GM19455 (cell line): ENCODE data around the gene TMEM170A.
"Not testable (repeated sequence)": the region's sequence is repeated elsewhere in the genome, so short reads cannot be mapped to it uniquely, and the experiment has no call there.

Experiments
- ATAC-seq: cut with Tn5 transposase; IDR thresholded peaks from one replicate; pipeline ENCODE4 v1.9.1; 2021; ENCODE audit not compliant: unreplicated experiment

The TMEM170A gene

DNA sequence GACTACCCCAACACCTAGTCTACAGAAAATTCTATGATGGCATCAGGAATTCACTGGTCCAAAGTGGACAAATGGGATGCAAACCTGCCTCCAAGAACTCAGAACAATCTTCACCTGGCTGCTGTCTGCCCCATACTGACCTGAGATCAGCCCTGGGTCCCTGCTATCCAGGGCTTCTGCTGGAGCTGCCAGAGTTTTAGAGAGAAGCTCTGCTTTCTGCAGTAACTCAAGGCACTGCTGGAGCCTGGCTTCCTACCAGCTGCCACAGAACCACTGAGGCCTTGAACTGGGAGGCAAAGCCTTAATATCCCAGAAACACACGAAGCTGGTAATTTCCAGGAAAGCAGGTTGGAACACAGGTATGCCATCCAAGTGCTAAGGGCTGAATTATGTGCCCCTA lies 7.5 kb downstream of the TMEM170A start:
- ATAC-seq, result no peak

DNA sequence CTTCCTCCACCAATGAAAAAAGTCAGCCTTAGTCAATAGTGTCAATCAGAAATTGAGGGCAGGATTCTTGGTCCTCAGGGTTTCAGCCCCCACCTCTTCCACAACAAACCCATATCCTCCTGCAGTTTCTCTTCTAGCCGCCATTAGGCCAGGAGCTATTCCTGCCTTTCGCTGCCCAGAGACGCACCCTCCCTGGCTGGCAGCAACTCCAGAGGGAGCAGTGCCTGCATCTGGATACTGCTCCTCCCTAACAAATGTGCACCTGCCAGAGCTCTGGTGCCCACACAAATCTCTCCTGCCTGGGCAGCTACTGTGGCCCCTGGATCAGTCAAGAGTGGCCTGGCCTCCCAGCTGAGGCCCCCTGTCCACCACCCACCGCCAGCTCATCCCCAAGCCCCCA lies 8.0 kb downstream of the TMEM170A start:
- not testable (repeated sequence) for ATAC-seq

DNA sequence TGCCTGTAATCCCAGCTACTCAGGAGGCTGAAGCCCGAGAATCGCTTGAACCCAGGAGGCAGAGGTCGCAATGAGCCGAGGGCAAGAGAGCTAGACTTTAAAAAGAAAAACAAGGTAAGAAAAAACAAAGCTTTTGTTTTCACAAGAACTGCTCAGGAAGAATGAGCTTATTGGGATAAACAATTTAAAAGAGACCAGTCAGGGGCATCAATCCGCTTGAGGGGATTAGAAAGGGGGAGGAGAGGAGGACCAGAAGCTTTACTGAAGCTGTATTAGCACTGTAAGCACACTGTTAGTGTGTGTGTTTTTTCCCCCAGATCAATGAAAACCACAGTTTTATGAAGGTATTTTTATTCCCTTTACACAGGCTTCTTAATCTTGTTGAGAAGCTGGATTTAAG lies 8.8 kb downstream of the TMEM170A start:
- ATAC-seq, result no peak

DNA sequence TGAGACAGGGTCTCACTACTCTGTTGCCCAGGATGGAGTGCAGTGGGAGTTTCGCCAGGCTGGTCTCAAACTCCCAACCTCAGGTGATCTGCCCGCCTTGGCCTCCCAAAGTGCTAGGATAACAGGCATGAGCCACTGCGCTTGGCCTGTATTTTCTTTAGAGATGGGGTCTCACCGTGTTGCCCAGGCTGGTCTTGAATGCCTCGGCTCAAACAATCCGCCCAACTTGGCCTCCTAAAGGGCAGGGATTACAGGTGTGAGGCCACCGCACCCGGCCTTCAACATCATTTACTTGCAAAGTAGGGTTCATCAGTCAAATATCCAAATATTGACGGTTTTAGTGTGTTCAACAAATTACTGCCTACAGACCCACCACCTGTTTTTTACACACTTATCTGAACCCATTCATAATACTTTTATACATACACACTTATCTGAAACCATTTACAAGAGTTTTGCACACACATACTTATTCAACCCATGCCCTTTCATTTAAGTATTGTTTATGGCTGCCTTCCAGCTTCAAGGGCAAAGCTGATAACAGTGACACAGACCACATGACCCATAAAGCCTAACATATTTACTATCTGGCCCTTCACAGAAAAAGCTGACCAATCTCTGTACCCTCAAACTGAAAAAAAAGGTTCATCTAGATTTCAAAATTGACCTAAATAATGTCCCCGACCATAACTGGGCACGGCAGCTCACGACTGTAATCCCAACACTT lies 11.9 kb downstream of the TMEM170A start:
- ATAC-seq, result no peak

DNA sequence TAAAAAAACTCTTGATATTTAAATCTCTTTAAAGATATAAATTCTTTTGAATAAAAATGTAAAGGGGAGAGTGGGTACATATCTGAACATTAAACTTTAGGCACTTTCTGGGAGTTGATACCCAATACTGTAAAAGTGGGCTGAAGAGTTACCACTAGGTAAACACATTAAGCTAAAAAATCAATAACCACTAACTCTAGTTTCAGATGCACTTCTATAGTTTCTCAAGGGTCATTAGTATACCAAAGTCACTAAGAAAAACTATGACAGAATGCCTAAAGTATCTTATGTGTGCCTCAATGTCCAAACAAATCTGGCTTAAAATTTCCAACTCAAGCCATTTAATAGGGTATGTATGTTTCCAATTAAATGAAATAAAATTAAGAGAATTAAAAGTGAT lies 18.1 kb downstream of the TMEM170A start:
- no peak for ATAC-seq

DNA sequence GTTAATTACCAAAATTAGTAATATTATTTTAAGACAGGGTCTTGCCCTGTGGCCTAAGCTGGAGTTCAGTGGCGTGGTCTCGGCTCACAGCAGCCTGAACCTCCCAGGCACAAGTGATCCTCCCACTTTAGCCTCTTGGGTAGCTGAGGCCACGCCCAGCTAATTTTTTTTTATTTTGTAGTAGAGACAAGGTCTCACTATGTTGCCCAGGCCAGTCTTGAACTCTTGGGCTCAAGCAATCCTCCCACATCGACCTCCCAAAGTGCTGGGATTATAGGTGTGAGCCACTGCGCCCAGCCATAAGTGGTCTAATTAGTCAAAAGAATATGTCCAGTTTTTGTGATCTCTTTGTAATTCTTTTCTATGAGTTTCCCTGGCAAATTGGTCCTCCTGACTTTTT lies 19.2 kb downstream of the TMEM170A start:
- ATAC-seq, result no peak

DNA sequence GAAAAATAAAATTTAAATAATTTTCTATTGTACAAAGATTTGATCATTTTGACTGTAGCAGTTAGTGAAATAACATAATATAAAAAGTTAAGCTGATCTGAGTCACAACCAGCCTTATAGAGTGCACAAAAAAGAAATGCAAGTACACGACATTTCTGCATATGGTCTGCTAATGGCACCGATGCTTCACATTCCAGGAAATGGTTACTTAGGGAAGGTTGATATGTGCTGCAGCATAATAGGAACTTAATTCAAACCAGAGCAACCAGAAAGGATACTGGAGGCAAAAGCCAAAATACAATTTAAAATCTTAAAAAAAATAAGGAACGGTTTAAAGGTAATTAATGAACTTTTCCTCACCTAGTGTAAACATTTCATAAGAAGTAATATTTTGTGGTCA lies 21.2 kb downstream of the TMEM170A start:
- no peak for ATAC-seq

DNA sequence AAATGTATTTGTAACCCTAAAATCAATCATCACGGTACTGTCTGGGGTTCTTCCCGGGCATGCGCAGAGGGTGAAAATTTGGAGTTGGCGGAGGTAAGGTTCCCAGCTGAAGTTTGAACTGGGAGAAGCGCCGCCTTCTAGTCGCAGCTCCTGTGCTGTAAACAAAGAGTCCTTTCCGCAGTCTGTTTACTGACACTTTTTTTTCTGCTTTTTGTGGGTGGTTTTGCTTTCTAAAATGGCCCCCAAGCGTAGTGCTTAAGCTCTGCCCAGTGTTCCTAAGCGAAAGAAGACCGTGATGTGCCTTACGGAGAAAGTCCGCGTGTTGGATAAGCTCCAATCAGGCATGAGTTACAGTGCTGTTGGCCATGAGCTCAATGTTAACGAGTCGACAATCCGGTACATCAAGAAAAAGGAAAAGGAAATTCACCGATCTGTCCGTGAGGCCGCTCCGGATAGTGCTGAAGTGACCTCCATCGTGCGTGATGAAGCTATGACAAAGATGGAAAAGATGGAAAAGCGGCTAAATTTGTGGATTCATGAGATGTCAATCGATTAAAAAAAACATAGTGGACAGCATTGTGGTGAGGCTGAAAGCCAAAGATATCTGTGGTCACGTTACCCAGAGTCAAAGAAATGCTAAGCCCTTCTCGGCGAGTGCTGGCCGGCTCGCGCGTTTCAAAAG lies 30.6 kb downstream of the TMEM170A start:
- ATAC-seq, result peak; percentile 73

DNA sequence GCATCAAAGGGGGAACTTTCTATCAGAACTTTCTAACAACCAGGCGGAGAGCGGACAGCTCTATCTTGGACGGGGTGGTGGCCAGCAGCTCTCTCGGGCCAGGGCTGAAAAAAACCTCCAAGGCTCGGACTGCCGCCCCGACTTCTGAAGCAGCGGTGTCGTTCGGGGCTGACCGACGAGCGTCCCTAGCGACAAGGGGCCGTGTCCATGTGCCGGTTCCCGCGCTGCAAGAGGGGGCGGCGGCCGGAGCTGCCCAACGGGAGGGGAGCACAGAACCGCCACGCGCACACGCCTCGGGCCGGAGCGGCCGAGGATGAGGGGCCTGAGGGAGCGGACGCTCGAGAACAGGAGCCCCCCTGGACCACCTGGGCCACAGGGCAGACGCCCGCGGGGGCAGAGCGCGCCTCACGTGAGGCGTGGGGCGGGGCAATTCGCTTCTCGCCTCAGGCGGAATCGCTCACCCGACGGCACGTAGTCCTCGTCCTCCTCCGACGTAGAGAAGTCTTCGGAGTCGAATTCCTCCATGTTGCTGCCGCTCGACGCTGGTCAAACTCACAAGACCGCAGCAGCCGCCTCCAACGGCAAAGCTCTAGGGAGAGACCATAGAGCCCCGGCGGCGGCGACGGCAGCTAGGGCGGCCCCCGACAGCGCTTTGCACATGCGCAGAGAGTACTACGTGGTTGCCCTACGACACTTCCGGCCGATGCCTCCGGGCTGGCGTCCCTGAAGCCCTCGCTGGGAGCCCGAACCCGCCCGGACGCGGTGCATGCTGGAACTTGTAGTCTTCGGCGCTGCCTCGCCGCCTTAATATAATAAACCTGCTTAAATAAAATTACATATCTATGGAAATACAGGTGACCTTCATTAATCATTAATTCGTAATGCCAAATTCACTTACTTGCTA lies 31.4 kb downstream of the TMEM170A start, which contains the start of gene CFDP1:
Gene CFDP1, minus strand, starts transcription at position 676 of the 904 bp plus-strand sequence. Its CDS starts 151 bp downstream, at position 525.
- ATAC-seq, result peak; percentile 95

DNA sequence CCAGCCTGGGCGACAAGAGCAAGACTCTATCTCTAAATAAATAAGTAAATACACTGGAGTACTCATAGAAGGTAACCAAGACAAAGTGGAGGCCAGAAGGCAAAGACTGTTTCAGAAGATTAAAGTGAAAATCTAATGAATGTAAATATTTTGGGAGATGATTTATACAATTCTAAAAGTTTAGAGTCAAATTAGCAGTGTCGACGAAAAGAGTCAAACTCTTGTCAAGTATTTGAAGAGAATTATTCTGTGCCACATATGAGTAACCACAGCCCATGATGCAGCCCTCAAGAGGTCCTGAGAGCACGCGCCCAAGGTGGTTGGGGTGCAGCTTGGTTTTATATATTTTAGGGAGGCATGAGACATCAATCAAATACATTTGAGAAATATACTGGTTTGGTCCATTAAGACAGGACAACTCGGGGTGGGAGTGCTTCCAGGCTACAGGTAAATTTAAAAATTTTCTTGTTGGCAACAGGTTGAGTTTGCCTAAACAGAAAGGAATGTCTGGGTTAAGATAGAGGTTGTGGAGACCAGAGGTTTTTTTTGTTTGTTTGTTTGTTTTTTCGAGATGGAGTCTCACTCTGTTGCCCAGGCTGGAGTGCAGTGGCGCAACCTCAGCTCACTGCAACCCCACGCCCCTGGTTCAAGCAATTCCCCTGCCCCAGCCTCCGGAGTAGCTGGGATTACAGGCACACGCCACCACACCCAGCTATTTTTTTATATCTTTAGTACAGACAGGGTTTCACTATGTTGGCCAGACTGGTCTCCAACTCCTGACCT lies 34.7 kb downstream of the TMEM170A start:
- ATAC-seq, result no peak

DNA sequence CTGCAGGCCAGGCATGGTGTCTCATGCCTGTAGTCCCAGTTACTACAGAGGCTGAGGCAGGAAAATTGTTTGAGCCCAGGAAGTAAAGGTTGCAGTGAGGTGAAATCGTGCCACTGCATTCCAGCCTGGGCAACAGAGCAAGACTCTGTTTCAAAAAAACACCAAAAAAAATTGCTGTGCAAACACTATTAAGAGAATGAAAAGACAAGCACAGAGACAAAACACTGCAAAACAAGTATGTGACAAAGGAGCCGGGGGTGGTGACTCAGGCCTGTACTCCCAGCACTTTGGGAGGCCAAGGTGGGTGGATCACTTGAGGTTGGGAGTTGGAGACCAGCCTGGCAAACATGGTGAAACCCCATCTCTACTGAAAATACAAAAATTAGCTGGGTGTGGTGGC lies 38.0 kb downstream of the TMEM170A start:
- ATAC-seq, result not testable (repeated sequence)

DNA sequence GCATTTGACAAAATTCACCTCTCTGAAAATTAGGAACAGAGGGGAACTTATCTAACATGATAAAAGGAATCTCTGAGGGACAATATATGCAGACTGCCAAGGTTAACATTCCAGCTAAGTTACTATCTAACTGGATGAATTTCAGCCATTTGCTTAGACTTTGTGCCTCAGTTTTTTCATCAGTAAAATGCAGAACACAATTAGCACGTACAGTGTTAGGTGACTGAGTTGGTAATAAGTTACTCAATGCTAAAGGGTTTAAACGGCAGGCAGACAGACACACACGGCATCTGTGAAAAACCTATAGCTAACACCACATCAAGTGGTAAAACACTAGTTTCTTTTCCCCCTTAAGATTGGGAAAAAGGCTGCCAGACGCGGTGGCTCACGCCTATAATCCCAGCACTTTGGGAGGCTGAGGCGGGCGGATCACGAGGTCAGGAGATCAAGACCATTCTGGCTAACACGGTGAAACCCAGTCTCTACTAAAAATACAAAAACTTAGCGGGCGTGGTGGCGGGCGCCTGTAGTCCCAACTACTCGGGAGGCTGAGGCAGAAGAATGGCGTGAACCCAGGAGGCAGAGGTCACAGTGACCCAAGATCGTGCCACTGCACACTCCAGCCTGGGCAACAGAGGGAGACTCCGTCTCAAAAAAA lies 40.3 kb downstream of the TMEM170A start:
- not testable (repeated sequence) for ATAC-seq

DNA sequence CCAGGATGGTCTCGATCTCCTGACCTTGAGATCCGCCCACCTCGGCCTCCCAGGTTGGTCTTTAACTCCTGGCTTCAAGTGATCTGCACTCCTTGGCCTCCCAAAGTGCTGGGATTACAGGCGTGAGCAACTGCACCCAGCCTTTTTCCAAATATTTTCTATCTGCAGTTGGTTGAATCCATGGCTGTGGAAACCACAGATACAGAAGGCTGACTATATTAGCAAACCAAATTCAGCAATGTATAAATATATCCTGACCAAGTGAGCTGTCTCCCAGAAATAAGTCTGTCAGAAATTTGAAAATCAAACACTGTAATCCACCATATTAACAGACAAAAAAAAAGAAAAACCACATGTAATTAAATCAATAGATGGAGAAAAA lies 40.8 kb downstream of the TMEM170A start:
- no peak for ATAC-seq

DNA sequence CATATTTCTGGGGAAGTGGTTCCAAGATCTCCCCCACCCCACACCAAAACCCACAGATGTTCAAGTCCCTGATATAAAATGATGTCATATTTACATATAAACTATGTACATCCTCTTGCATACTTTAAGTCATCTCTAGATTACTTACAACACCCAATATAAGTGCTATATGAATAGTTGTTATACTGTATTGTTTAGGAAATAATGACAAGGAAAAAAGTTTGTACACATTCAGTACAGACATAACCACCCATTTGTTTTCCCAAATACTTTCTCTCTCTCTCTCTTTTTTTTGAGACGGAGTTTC lies 42.7 kb downstream of the TMEM170A start:
- ATAC-seq, result no peak

DNA sequence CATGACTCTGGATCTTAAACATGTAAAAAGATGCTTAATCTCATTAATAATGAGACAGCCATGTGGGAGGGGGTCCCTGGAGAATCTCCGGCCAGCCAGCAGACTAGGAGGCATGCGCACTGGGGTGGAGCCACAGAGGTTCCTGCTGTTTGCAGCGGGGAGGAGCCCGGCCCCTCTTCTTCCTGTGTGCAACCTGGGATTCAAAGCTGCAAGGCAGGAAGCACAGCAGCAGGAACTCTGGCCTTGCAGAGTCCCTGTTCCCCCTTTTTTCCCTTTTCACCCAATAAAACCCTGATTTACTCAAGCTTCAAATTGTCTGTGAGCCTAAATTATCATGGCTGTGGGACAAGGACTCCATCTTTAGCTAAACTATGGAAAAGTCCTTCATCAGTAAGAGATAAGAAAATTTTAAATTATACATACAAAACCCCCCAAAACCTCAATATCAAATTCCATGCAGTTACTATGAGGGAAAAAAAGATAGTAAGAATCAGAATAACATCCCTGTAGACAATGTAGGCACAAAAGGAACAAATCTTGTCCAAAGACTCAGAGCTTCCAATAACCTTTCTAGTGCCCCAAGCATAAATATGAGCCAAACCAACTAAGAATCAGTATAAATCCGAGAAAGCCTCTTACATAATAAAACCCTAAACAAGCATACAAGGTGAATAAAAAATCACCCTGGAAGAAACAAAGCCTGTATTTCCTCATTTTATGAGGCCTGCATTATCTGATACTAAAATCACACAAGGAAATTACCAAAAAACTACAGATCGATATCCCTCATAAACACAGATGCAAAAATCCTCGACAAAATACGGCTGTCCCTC lies 43.3 kb downstream of the TMEM170A start:
- peak; percentile 79 for ATAC-seq

DNA sequence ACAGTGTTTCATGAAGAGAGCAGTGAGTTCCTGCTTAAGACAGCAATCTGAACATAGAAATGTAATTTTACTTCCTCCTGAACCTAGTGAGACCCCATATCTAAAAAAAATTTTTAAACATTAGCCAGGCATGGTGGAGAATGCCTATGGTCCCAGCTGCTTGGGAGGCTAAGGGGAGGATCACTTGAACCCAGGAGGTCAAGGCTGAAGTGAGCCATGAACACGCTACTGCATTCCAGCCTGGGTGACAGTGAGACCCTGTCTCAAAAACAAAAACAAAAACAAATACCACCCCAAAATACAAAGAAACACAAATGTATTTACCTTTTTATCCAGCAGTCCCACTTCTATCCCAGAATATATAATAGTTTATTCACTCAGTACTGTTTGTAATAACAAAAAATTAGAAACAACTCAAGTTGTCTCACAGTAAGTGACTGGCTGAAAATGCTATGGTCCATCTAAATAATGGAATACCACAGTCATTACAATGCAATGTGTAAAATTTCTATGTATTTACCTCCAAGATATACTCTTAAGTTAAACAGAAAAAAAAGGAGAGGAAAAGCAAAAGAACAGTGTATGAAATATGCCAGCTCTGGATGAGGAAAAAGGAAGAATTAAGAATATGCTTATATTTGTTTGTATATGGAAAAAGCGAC lies 47.5 kb downstream of the TMEM170A start:
- ATAC-seq, result no peak

DNA sequence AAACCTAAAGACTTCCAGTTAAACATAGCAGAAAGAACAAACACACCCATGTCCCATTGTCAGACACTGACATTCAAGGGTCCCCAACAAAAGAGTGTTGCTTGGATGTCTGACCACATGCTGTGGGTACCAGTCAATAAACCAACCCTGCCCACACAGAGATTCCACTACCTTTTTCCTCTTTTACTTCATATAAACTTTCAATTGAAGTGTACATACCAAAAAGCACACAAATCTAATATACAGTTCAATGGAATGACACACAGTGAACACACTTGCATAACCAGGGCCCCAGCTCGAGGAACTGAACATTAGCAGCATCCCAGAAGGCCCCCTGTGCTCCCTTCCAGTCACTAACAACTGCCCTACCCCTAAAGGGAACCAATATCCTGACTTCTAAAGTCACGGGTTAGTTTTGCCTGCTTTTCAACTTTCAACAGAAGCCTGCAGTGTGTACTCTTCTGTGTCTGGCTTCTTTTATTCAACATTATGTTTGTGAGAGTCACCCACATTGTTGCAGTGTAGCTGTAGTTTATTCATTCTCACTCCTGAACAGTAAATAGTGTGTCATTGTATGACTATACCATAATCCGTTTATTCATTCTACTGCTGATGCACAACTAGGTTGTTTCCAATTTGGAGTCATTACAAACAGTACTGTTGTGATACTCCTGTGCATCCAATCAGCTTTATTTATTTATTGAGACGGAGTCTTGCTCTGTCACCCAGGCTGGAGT lies 49.2 kb downstream of the TMEM170A start:
- no peak for ATAC-seq

DNA sequence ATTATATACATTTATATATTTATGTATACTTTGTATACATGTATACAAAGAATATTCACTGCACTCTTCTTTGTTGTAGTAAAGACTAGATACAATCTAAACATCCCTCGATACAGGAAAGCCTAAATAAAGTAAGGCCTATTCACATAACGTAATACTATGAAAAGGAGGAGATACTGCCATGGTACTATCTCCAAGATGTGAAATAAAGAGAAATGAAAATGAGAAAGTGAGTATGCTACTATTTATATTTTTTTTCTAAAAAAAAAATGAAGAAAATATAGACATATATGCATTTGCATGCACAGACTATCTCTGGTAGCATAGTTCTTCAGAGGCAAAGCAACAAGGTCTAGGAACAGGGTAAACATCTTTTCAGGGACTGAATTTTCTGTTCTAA lies 50.5 kb downstream of the TMEM170A start:
- no peak for ATAC-seq
